Measurements from ENCODE around the gene ATP12A. TPM values are rescaled to one million over a fixed set of nuclear protein-coding genes. Genes with fewer than 3 reads are reported as not detected.

The ATP12A gene
- total RNA-seq, 1 donor: not detected

DNA sequence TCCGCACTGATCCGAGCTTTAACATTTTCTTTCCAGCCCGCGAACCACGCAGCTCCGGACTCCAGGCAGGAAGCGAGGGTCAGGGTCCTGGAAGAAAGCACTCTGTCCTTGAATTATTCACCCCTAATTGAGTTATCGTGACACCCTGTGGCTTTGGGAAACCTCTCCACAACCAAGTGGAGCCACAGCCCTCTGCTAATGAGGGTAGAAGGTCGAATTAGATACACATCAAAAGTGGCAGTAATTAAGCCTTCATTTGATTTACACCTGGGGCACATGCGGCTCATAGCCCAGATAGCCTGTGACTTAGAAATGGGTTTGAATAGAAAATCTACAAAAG is 67.8 kb downstream of the ATP12A start:
- DNase-seq (ENCODE audit: low read depth): no peak
- peak overlapping the region; percentile 41 for H3K4me3 ChIP-seq (ENCODE audit: low read depth, low read length)
- TF ChIP-seq CTCF (IDR thresholded peaks at IDR 0.05; ENCODE audit: insufficient read depth, low read depth, low read length): no peak

DNA sequence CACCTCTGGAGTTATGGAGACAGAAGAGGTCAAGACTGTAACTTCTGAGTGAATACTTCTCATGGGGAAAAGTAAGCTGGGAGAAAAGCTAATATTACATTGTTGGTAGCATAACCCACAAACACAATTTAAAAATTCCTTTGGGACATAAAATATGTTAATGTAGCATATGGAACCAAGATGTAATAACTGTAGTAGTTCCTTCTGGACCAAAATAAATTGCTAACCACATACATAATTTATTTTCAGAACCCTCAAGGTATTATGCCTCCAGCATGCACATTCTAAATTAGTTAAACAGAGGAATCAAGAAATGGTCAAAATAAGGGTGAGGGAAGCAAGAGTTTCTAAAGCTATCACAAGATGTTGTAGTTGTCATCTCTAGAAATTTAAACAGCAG is 79.0 kb downstream of the ATP12A start:
- no peak overlapping the region for H3K4me3 ChIP-seq (ENCODE audit: low read depth, low read length)
- TF ChIP-seq CTCF (IDR thresholded peaks at IDR 0.05; ENCODE audit: insufficient read depth, low read depth, low read length): no peak
- no peak for DNase-seq (ENCODE audit: low read depth)

Small RNA genes within 50 kb of the gene (small RNA-seq; reads per million reads assigned to genes)
- not detected for gene RNY1P7

Other genes starting within 250 kb of the ATP12A start
- gene PARP4, start 167.6 kb upstream of the ATP12A start, total RNA-seq: 50.5 and 53.5 TPM in 2 replicates
- 0.86 and 1.9 TPM in 2 replicates for gene RNF17, start 83.8 kb downstream of the ATP12A start, total RNA-seq

All from fibroblast of villous mesenchyme (primary cell).